GM21423 (cell line): ENCODE data around the gene ACTR2.

Experiments used
- ATAC-seq: cut with Tn5 transposase; IDR thresholded peaks from one replicate; pipeline ENCODE4 v1.9.1; 2021; ENCODE audit warnings: mild to moderate bottlenecking, moderate library complexity; ENCODE audit not compliant: unreplicated experiment

The ACTR2 gene

DNA sequence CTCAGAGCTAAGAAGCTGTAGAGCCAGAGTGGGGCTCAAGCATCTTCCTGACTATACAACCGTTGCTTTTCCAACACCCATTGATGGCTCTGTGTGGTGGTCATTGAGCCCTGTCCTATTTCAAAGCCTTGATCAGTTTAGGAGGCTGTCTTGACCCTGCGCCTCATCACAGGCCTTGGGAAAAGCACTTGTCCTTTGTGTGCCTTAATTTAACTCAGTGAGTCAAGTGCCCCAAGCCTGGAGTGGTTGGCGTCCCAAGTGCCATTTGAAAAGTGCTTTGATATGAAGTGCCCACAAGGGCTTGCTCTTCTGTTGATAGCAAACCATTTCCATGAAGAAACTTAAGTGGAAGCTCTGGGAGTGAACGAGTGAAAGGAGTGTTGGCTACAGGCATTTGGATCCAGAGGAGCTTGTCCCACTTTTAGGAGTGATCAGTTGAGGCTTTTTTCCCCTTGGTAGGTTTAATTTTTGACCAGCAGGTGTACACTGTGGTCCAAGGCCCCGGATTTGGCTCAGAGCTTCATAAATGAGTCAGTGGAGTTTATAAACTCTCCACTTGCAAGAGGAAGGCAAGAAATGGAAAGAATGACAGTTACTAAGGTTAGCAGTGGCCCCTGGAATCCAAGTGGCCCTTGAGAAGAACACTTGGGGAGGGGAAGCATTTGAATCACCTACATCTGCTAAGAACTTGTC lies 50.3 kb downstream of the ACTR2 start:
- no peak for ATAC-seq

DNA sequence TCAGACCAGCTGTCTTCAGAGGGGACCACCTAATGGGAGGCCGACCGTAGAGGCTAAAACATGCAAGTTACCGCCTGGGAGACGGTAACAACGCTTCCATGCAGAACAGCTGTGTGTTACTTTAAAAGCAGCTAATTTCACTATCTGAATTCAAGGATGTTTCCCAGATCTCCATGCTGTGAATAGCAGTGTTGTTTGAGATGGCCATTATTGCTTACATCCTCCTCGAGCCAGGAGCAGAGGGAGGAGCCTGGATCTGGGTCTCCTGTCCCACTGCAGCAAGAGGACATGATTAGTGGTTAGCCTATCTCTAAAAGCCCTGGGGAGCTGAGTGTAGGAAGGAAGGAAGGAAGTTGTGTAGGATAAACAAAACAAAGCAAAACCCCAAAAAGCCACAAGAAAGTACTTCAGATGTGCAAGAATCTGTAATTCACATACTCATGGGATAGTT lies 50.9 kb downstream of the ACTR2 start:
- ATAC-seq, result no peak

DNA sequence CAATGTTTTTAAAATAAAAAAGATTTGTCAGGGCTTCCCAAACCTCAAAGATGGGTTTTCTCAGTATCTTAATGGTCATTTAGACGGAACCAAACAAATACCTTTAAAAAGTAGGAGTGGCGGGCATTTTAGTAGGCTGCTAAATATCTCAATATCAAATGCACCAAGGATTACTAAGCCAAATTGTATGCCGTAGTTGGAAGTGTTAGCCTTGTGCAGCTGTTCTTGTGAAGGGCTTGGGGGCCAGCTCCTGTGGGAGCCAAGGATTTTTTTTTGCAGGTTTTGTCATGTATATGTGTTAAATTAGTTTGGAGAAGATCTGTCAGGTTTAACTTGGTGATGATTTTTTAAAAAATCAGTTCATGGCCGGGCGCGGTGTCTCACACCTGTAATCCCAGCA lies 52.1 kb downstream of the ACTR2 start:
- no peak for ATAC-seq

DNA sequence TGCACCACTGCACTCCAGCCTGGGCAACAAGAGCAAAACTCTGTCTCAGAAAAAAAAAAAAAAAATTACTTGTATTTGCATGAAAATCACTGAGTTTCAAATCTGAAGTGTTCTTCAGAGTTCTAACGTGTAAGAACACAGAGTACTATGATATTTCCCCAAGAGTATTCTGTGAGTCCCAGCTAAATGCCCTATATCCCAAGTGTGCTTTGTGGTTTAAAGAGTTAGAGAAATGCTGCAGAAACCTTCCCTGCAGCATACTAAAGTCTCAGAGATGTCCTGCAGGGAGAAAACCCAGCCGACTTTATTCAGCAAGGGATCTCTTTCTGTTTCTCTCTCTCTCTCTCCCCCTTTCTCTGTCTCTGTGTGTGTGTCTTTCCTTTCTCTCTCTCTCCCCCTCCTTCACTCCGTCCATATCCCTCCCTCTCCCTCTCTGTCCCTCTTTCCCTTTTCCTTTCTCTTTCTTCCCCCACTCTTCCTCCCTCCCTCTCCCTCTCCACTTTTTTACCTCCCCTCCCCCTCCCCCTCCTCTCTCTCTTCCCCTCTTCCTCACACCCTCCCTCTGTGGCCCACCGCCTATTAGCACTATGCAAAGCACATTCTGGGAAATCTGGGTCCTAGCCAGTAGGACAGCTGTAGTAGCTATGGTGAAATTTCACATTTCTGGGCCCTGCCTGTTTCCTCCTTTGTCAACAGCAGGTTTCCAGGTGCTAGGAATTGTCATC lies 54.2 kb downstream of the ACTR2 start:
- no peak for ATAC-seq

DNA sequence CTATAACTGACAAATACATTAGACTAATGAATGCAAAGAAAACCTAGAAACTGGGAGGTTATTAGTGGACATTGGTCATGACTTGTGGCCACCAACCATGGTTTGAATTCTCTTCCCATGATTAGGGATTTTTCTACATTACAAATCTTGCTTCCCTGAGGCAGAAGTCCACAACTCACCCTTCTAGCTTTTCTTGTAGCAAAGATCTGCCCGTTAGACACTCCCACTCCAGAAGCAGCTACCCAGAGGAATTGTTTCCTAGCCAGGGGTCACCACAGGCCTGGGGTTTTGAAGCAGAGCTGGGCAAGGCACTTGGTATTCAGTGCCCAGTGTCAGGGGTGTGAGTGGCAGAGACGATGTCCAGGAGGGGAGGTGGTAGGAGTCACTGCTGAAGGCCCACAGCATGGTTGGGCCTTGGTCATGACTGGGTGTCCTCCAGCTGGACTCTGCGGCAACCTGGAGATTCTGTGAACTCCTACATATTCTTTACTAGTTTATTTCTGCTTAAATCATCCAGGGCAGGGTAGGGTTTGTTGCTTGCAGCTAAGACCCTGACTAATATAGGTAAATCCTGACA lies 54.9 kb downstream of the ACTR2 start:
- no peak for ATAC-seq

DNA sequence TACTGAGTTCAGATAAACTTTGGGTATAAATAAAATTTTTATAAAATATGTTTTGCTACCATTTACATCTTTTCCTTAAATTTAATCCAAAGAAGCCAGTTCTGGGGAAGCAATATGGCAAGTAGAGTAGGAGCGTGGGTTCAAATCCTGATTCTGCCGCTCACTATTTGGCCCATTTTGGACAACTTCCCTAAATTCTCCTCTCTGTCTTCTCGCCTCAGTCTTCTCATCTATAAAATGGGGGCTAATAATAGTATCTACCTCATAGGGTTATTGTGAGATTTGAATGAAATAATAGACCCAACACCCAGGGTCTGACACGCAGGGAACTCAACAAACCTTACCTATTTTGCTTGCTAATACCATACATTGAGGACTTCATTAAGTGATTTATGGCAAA lies 59.7 kb downstream of the ACTR2 start:
- no peak for ATAC-seq

DNA sequence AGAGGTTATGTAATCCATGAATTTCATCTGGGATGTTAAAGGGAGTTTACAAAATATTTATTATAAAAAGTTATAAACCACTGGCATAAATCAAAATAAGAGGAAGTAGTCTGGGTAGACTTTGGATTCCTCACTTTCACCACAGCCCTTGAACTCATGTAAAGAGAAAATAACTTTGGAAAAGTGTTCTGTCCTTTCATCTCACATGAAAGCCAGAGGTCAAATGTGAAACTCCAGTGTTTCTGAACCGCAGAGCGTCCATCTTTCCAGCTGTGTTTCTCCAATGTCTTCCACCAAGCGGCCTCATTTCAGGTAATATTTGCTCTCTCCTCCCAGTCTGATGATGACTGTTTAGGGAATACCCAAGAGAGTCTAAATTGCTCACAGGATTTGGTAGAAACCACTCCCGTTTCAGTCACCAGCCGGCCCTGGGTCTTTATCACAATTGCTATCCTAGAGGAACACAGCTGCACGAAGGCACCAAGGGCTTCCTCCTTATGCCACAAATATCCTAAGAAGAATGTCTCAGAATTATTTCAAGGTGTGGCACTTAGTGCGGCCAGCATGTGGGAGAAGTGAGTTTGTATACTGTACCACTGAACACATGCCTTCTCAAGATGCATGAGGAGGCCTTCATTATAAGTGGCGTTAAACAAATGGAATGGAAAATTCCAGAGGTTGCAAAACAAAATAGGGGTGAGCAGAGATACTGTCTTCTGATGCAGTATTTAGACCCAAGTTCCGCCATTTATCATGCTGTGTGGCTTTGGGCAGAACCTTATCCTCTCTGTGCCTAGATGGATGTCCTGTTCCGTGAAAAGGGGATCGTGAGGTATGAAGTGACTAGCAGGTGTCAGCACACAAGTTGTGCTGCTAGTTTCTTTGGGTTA lies 63.8 kb downstream of the ACTR2 start:
- ATAC-seq, result no peak

DNA sequence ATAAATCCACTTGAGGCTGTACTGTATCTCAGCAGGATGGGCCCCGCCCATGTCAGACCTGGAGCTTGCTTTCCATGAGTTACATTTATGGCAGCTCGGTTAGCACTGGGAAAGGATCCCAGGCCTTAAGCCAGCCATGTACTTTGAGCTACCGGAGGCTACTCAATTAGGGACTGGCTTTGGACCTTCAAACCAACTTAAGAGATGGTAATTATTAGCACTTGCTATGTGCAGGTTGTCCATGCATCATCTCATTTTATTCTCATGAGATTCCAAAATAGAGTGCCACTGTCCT lies 64.4 kb downstream of the ACTR2 start:
- no peak for ATAC-seq

DNA sequence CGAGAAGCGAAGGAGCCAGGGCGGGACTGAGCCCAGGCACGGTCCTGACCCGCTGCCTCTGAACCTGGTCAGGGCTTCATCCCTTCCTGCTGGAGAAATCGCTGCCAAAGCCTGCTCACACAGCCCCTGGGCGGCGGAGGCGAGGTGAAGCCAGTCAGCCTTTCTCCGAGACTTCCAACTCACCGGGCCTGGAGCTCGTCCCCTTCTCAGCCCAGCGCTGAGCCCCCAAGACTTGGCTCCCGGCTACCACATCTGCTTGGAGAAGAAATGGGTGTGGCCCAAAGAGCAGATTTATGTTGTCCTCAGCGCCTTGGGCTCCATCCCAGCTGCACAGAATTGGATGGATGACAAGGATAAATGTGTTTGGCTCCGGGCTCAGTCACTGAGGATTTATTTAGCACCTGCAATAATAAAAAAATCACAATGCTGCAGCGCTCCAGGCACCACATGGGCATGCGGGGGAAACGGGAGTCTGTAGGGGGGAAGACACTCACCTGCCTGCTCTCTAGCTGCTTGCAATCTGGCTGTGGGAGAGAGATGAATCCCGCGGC lies 64.9 kb downstream of the ACTR2 start:
- ATAC-seq, result no peak

DNA sequence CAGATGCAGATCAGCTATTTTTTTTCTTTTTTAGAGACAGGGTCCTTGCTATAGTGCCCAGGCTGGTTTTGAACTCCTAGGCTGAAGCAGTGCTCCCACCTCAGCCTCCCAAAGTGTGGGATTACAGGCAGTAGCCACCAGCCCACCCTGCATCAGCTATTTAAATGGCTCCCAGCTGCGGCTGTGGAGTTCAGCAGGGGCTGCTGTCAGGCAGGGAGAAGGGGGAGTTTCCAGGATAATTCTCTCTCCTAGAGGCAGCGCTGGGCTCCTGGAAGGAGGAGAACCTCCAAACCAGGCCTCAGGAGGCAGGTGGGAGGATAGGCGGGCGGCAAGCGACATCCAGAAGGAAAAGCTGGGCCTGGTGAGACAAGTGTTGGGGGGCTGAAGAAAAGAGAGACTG lies 65.7 kb downstream of the ACTR2 start:
- no peak for ATAC-seq

DNA sequence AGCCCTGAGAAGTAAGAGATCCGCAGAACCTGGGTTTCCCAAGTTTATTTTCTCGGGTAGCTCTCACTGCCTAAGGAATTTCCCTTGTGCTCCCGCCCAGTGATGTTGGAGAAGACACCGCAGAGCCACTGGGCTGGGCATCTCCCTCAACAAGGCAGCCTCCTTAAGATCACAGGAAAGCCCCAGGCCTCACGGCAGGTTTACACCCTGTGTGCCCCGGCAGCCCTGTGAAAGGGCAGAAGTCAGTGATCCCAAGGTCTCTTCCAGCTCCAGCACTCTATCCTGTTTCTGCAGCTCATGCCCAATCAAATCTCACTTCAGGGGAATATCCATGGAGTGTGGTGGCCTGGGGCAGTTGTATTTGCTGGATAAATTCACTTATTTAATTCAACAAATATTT lies 66.5 kb downstream of the ACTR2 start:
- ATAC-seq, result no peak

DNA sequence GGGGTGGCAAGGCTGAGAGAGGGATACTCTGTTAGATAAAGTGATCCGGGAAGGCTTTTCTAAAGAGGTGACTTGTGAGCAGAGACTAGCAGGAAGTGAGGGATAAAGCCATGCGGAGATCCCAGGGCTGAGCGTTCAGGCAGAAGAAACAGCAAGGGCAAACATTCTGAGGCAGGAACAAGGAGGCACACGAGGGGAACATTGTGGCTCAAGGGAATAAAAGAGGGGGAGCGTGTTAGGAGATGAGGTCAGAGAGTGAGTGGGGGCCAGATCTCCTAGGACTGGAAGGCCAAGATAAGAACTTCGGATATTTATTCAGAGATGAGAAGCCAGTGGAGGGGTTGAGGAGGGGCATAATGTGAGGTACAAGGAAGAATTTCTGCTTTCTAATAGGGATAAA lies 67.1 kb downstream of the ACTR2 start:
- no peak for ATAC-seq

DNA sequence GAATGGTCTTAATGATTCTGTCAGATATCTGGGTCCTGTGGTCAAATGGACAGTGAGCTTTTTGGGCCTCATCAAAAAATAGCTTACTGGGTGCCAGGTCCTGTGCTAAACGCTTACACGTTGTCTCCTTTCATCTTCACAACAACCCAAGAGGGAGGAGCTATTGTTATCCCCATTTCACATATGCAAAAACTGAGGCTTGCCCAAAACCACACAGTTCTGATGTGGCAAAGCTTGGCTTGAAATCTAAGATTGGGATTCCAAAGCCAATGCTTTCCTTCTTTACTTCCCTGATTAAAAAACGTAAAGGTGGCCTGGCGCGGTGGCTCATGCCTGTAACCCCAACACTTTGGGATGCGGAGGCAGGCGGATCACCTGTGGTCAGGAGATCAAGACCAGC lies 69.3 kb downstream of the ACTR2 start:
- no peak for ATAC-seq

DNA sequence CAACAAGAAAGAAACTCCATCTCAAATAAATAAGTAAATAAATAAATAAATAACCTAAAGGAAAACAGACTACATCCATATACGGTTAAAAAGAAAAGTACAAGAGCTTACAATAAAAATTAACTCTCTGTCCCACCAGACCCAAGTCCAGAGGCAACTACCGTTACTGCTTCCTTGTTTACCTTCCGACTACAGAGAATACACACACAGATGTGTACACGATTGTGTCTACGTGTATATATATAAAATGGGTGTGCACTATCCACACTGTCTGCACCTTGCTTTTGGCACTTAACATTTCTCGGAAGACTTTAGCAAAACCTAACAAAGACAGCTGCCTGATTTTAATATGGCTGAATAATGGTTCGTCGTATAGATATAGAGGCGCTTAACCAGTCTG lies 69.9 kb downstream of the ACTR2 start:
- no peak for ATAC-seq

DNA sequence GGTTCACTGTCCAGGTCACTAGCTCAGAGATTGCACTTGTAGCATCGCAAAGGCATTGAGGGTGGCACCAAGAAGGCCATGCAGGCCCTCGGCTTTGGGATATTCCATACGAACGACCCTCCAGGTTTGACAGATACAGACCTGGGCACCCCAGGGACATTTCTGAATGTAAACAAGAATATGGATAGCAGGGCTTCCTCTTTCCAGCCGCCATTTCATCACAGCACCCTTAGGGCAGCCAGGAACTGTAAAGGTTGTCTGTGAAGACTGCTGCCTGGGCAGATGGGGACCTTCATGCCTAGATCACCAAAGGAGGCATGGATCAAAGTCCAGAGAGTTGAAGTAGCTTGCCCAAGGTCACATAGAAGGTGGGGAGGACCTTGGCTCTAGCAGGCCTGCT lies 70.5 kb downstream of the ACTR2 start:
- no peak for ATAC-seq

DNA sequence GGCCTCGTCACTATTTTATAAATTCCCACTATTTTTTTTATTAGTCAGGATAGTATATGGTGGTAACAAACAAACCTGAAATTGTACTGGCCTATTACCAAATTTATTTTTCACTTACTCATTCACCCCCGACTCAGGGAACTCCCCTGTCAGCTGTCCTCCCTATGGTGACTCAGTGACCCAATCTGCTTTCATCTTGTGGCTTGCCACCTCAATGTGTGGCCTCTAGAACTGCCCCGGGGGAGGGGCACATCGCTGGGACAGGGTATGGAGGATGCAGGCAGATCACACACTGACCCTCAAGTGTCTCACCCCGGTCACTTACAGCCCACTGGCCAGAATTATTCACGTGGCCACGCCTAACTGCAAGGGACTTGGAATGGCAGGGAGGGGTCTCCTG lies 71.6 kb downstream of the ACTR2 start:
- no peak for ATAC-seq

DNA sequence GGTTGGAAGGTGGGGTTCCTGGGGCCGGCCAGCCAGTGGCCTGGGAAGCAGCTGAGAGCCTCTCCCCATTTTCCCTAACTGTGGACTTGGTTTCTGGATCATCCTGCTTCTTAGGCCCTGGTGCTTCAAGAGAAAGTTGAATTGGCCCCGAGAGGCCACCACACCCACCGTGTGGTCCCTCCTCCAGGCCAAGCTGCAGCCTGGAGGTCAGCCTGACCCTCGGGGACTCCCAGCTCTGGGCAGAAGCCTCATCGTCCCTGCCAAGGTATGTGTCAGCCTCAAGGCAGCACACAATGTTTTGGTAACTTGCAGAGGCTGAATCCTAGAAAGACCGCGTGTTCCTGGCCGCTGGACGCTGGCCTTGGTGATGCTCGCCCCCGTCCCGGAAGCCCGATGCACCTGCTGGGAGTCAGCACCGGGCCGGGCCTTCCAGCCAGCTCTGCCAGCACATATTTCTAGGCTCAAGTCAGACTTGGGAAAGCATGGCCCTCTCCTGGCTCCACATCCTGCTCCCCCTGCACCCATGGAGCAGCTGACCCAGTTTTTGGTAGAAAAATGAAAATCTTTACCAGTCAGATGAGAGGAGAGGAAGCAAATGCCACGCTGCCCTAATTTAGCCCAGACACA lies 72.6 kb downstream of the ACTR2 start:
- ATAC-seq, result no peak

DNA sequence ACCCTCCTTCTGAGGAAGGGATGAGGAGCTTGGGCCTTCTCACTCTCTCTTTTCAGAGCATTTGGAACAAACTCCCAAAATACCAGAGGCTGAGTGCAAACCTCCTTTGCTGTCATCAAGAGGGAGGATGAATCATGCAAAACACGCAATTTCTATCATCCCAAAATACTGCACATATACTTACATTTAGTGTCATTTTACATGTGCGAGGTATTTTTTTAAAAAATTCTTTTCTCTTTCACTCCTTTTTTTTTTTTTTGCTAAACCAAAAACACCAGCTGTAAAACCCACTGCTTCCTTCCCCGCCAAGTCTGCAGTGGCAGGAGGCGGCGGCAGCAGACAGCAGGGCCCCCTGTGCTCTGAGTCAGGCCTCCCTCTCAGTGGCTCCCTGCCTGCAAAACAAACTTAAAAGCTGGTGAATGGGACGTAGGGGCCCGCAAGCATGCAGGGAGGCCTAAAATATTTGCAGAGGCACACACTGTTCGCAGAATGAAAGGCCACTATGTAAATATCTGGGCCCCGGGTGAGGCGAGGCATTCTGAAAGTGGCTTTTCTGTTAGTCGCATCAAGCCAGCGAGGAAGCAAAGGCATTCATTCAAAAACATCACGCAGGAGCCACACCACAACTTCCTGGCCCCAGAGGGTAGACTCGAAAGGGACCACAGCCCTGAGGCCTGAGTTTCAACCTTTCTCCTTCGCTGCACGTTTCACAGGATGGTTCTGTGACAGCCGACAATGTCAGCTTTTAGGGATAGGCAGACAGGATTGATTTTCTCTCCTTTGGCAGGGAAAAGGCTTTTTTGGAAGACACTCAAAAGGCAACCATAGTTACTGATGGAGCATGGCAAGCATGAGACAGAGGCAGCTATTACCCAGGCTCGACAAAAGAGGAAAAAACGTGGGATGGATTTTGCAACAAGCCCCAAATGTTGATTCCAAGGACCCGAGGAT lies 73.4 kb downstream of the ACTR2 start:
- peak; percentile 78 for ATAC-seq

DNA sequence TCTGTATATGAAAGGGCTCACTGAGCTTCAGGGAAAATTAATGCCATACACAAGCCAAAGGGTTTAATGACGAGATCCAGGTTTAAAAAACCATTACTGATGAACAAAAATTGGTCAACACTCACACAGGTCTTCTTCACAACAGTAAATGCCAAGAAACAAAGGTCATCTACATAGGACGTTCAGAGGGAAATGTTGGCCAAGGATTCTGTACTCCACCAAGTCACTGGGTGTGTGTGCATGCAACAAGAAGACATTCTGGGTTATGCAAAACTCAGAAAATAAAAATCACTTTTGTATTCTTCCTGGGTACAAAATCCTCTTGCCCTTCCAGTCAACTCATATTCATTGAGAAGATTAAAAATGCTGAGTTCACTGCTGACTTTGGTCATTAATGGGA lies 78.3 kb downstream of the ACTR2 start:
- no peak for ATAC-seq

DNA sequence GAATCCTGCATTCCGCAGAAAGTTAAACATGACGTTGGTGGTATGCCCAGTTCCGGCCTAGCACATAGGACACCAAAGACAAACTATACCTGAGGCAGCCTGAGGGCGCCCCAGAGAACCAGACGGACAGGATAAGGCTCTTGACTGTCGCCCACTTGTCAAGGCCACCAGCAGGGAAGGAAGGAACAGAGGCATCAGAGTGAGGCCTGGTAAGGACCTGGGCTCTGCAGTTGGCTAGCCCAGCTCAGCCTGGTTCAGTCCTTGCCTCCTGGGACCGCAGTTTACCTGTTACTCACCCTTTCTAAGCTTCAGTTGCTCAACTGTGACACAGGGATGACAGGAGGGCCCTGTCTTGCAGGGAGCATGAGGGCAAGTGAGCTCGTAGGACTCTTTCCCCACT lies 82.1 kb downstream of the ACTR2 start:
- no peak for ATAC-seq
